Measurements from ENCODE around the gene PGGHG.
"Not testable (repeated sequence)": the region's sequence is repeated elsewhere in the genome, so short reads cannot be mapped to it uniquely, and the experiment has no call there.

PGGHG gene

DNA sequence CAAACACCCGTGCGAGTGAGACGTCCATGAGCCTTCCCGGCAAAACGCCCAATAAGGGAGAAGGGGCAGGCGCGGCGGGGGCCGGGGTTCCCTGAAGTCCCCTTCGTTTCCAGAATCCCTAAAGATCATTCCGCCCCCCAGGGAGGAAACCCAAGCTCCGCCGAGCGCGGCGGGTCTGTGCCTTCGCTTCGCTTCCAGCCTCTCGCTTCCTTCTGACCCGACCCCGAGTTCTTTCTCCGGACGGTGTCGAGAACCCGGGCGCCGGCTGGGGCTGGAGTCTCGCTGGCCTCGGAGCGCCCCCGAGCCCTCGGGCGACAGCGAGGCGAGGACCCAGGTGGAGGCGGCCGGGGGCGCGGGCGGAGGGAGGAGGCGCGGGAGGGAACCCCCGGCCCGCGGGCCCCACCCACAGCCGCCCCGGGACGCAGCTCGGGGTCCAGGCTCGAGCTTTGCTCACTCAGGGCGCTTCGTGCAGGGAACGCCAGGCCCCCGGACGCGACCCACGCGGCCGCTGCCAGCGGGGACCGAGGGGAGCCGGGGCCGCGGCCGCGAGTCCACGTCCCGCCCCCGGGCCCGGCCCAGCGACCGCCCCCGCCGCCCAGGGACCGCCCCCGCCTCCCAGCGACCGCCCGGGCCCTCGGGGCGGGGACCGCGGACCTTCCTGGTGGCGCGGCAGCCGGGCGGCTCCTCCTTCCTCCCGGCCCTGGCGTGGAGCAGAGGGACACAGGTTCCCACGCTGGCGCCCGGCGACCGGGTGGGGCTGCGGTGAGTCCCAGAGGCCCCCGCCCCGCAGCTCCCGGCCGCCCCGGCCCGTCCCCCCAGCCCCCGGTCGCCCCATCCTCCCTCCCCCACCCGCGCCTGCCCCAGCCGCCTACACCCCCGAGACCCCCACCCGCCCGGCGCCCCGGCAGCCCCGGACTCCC is at the start of gene PGGHG:
TSS of gene PGGHG (plus strand) at position 649 of the 920 bp plus-strand sequence. CDS start 691 bp downstream, outside the sequence.
- DNase-seq (ENCODE audit: low read depth in 2 of 2): no peak

DNA sequence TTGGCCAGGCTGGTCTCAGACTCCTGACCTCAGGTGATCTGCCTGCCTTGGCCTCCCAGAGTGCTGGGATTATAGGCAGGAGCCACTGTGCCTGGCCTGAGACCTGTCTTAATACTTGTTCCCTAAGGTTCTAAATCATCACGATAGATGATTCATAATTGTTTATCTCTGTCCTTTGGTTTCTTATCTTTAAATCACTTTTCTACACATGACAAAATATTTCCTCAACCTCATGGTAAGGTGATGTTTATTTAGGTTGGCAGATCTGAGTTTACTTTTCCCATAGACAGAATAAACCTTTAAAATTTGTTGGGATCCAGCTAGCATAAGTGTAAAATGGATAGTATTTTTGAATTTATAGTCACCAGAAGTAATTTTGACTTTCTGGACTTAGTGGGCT is 48.6 kb upstream of the PGGHG start:
- DNase-seq (ENCODE audit: low read depth in 2 of 2): no peak

DNA sequence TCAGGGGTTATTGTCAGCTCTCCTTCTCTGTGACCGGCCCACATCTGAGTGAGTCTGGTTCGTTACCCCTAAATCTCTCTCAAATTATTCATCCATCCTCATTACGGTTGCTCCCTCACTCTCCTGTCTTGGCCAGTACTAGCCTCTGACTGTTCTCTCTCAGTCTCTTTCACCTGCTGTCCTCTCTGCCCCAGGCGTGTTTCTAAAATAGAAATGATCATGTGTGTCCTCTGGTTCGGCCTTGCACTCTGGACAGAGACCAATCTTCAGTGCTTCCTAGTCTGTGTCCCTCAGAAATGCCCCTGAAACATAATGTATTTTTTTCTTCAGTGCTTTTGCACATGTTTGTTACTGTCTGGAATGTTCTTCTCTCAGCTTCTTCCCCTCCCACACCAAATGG is 47.3 kb upstream of the PGGHG start:
- DNase-seq (ENCODE audit: low read depth in 2 of 2): no peak

DNA sequence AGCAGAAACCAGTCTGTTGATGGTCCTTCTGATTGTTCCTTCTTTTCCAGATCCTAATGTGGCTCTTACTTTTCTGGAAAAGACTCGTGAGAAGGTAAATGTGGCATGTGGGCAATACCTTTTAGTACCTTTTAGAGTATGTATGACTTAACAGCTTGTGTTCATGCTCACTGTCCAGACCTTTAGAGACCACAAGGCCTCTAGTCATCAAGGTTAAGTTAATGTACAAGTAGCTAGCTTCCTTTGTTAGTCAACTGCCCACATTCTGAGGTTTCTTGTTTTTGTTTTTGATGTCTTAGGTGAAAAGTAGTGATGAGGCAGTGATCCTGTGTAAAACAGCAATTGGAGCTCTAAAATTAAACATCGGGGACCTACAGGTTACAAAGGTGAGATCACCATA is 44.5 kb upstream of the PGGHG start:
- DNase-seq (ENCODE audit: low read depth in 2 of 2): no peak

DNA sequence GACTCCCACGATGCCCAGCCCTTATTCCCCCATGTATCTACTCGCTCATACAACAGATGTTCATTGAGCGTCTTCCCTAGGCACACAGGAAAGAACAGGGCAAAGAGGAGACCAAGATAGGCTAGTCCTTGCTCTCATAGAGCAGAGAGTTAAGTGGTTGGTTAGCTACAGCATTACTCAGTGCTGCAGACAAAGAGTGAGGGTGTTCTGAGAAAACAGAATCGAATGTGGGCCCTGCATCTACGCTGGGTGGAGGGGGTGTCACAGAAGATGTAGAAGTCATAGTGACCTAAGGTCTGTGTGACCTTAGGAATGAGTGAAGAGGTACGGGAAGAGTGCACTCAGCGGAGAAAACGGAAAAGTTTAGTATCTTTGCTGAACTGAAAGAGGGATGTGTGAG is 39.9 kb upstream of the PGGHG start:
- no peak for DNase-seq (ENCODE audit: low read depth in 2 of 2)

DNA sequence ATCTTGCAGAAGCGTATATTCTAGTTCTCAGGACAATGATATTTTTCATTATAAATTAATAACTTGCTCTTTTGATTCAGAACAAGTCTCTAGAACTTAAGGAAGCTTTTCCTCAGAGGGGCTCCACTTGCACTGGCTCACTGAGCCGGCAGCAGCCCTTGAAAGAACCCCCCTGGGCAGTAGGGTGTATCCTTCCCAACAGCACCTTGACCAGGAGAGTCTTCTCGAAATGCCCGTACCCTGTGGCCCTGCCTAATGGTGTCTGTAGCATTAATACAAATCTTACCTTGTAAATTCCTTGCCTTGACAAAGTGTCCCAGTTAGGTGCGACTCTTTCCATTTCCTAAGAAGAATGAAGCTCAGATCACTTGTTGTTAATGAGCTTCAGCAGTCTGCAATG is 38.7 kb upstream of the PGGHG start:
- no peak for DNase-seq (ENCODE audit: low read depth in 2 of 2)

DNA sequence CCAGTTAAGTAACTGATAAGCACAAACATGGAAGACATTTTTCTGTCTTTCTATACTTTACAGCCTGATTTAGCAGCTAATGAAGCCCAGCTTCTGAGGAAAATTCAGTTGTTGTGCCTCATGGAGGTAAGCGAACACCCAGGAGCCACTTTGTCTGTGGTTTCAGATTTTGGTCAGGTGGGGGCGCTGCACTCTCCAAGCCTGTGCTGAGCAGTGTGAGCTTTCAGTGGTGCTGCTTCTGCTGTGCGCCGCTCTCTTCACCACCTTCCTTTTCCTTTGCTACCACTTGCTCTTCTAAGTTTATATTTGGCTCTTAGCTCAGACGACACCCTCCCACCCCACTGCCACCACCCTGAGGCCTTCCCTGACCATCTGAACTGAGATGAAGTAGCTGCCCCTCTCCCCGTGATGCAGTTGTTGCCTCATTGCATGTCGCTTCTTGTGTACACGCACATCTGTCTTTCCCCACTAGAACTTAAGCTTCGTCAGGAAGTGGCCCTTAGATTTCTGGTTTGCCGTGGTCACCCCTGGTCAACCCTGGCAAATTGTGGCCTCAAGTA is 38.1 kb upstream of the PGGHG start:
- peak; percentile 5 to 6 for DNase-seq (ENCODE audit: low read depth in 2 of 2)

DNA sequence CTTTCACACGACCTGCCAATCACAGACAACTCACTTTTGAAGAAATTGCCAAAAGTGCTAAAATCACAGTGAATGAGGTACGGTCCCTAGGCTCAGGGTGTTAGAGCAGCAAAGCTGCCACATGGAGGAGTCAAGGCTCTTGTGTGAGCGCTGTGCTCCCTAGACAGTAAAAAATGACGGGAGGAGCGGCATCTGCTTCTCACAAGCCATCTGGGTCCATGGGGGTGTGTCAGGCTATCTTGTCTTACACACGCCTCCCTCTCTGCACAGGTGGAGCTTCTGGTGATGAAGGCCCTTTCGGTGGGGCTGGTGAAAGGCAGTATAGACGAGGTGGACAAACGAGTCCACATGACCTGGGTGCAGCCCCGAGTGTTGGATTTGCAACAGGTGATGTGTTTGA is 37.4 kb upstream of the PGGHG start:
- DNase-seq (ENCODE audit: low read depth in 2 of 2): no peak

DNA sequence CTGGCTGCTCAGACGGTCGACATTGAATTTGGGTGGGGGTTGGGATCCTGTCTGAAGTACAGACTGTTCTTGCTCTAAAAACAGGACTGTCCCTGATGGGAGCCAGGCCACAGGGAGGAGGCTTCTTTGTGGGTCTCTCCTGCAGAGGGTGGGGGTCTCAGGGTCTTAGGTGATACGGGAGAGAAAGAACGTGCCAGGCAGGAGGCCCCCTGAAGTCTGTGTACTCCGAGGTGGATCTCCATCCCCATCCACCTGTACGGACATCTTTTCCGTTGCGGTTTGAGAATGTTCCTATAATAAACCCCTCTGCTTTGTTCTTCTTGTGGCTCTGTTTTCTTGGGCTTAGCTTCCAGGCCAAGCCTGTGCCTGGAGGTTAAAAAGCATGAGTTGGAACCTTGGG is 36.3 kb upstream of the PGGHG start:
- no peak for DNase-seq (ENCODE audit: low read depth in 2 of 2)

DNA sequence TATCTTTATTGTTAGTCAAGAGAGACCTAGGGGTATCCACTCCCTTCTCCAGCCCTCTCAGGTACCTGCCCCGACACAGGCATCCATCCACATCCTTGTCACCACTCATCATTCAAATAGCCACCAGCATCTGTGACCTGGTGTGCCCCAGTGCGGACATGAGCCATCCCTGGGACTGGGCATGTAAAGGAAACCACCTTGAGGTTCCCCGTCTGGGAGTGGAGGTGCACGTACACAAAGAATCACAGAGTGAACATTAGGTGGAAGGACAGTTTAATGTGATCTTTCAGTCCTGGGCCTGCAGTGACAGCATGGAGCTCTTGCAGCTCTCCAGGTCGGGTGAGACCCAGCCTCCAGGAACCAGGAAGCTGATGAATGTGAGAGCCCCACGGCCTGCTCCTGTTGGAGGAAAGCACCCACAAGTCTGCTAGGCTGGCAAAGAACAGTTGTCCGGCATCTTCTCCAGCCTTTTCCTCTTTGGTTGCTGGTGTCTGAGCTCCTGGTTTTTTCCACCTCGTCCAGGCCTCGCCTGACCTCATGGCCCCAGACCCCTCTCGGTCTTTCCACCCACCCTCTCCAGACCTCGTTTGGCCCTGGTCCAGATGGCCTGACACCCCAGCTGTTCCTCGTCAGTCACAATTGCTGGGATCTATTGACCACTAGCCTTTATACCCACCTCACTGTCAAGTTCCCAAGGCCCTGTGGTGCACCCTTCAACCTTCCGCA is 35.6 kb upstream of the PGGHG start:
- DNase-seq (ENCODE audit: low read depth in 2 of 2): no peak

DNA sequence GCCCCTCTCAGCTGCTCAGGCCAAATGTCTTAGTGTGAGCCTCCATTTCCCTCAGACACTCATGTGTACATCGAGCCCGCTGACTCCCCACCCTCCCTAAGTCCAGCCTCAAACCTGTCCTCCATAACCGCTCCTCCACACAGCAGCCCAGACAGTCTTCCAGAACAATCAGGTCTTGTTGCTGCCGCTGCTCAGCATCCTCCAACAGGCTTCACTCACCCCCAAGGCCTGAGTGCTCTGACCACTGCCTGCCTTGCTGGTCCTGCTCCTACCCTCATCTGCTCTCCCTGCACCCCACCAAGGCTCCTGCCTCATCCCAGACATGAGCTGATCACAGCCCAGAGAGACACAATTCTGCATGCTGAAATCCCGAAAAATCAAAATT is 35.0 kb upstream of the PGGHG start:
- no peak for DNase-seq (ENCODE audit: low read depth in 2 of 2)

DNA sequence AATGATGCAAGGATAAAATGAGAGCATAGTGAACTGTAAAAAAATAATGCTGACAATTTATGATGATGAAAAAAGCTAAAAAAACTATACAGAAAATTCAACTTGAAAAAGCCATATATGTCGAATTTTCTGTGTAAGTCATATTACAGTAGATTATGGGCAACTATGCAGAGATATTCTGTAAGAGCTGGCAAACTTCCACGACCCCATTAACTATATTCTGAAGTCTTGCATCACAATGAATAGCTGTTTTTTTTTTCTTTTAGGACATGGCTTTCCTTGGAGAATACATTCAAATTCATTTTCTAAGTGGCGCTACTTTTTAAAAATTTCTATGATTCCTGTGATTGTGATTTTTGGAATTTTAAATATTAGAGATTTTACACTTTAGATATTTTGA is 33.8 kb upstream of the PGGHG start:
- DNase-seq (ENCODE audit: low read depth in 2 of 2): peak; percentile 18 to 19

DNA sequence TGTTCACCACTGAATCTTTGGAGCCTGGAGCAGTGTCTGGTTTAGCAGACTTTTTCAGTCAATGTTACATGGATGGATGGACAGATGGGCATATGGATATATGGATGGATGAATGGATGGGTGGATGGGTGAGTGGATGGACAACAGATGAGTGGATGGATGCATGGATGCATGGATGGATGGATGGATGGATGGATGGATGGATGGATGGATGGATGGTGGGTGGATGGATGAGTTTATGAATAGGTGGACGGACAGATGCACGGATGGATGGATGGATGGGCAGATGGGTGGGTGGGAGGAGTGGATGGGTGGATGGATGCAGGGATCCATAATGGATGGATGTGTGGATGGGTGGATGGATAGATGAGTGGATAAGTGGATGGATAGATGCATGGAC is 33.1 kb upstream of the PGGHG start:
- DNase-seq (ENCODE audit: low read depth in 2 of 2): no peak

DNA sequence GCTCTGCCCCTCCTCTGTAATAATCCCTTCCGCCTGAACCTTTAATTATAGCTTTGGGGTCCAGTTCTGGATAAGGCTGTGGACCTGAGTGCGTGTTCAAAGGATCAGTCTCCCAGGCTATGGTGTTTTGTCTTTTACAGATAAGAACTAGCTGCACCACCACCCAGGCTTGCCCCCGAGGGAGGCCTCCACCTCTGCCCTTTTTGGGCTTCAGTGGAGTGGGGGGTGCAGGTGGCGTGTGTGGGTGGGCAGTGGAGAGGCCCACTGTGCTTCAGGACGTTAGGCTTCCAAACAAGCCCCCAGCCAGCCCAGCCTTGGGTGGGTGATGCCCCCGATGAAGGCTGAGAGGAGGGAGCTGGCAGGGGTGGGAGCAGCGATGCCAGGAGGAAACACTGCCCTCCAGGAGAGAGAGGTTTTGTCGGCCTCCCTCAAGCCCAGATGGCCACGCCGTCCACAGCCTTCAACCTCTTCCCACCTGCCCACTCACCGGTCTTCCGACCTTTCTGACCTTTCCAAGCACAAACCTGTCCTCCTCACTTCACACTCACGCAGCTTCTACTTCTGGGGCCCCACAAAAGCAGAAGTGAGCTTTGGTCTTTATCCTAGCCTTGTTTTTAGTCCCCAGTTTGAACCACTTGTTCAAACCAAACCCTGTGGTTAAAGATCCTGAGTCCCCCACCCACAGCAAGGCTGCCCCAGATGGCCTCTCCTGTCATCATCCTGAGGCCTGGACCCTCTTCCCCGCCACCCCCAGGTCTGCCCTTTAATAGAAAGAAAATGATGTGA is 31.8 kb upstream of the PGGHG start:
- no peak for DNase-seq (ENCODE audit: low read depth in 2 of 2)

DNA sequence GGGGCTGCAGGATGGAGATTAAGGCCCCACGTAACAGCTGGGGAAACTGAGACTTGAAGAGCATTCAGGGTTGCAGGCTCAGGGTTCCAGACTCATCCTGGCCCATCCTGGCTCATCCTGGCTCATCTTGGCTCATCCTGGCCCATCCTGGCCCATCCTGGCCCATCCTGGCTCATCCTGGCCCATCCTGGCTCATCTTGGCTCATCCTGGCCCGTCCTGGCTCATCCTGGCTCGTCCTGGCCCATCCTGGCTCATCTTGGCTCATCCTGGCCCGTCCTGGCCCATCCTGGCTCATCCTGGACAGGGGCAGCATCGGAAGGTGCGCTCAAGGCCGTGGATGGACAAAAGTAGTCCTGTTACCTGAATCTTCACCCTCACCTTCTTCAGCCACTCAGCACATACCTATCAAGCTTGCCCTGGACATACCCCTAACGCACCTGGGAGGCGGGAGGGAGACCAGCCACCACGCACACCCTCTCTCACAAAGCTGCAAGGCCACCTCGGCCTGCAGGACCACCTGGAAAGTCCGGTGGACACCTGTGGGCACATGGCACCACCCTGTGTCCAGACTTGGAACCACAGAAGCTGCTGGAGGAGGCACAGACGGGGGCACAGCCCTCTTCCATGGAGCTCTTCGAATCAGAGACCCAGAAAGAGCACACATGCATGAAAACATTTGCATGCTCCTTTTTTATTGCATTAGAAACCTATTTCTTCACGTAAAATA is 31.0 kb upstream of the PGGHG start:
- no peak for DNase-seq (ENCODE audit: low read depth in 2 of 2)

DNA sequence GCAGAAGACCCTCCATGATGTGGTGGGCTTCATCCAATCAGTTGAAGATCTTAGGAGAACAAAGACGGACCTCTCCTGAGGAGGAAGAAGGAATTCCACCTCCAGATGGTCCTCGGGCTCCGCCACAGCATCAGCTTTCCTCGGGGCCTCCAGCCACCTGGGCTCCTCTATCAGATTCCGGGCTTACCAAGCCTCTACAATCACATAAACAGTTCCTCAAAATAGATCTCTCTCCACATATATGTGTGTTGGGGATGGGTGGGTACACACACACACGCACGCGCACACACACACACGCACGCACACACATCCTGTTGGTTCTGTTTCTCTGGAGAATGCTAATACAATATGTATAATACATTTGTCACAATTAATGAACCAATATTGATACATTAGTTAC is 29.5 kb upstream of the PGGHG start:
- no peak for DNase-seq (ENCODE audit: low read depth in 2 of 2)

DNA sequence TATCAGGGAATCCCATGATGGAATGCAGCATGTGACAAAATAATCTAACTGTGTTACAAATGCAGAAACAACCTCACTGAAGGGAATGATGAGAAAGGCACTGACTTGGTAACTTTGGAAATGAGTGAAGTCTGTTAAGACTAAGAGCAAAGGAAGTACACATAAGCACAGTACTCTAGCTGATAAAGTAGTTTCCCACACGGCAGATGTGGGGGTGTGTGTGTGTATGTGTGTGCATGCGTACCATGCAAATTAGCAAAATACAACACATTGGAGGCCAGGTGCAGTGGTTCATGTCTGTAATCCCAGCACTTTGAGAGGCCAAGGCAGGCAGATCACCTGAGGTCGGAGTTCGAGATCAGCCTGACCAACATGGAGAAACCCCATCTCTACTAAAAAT is 27.3 kb upstream of the PGGHG start:
- no peak for DNase-seq (ENCODE audit: low read depth in 2 of 2)

DNA sequence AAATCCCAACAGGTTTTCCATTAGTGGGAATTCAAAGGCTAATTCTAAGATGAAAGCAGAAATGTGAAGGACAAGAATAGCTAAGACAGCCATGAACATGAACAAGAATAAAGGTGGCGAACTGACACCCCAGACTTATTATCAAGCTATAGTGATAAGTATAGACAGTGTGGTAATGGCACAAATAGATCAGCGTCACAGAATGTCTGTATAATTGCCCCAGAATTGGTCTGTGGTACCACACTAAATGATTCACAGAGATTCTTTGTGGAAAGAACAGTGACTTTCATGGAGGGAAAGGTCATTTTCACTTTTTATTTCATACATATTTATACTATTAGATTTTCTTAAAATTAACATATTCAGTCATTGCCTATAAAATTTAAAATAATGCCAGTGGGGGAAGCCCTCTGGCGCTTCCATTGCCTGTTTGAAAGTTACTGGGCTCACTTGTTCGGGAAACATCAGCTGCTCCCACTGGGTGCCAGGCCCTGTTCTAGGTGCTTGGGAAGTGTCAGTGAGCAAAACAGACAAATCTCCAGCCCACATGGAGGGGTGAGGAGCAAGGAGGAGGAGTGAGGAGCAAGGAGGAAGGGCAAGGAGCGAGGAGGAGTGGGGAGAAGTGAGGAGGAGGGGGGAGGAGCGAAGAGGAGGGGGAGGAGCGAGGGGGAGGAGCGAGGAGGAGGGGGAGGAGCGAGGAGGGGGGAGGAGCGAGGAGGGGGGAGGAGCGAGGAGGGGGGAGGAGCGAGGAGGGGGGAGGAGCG is 22.1 kb upstream of the PGGHG start:
- no peak for DNase-seq (ENCODE audit: low read depth in 2 of 2)

DNA sequence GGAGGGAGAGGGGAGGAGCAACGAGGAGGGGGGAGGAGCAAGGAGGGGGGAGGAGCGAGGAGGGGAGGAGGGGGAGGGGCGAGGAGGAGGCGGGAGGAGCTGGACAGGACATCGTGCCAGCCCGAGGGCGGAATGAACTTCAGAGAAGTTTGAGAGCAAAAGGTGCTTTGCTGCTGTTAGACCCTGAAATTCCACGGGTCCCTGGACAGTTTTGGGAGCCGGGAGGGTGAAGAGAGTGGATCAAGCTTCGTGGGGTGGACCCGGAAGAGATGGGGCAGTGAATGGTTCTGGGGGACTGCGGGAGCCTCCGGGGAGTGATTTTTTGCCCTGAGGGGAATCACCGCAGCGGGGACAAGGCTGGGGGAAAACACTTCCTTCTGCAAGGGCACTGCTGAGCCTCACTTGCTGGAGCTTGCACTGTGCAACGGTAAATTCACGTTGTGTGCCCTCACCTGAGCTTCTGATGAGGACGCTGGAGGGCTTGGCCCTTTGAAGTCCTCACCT is 21.4 kb upstream of the PGGHG start:
- DNase-seq (ENCODE audit: low read depth in 2 of 2): no peak

DNA sequence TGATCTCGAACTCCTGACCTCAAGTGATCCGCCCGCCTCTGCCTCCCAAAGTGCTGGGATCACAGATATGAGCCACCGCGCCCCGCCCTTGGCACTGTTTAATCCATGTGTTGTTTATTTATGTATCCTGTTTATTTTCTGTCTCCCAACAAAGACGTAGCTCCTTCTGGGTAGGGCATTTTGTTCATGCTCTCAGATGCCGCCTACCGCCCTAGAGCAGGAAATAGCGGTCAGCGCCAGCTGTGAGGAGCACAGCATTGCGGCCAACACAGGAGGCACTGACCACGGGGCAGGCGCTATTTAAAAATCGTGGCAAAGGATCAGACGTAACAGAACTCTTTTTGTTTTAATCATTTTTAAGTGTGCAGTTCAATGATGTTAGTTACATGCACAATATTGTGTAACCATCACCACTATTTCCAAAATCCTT is 20.2 kb upstream of the PGGHG start:
- not testable (repeated sequence) for DNase-seq (ENCODE audit: low read depth in 2 of 2)
